Brain microvascular endothelial cell (primary cell): Measurements from ENCODE around the gene HOXA10.

Source experiments
- DNase-seq: peaks from one replicate; pipeline ENCODE4 v3.0.0-alpha.2; 2020
- H3K27ac ChIP-seq: fragments of 250-450 bp; sonication (Bioruptor Pico); 2 replicates; pipeline ENCODE4 v1.5.1; 2020; ENCODE audit warnings: mild to moderate bottlenecking, moderate library complexity
- H3K27me3 ChIP-seq: fragments of 250-450 bp; sonication (Bioruptor Pico); replicated peaks from 2 replicates; pipeline ENCODE4 v1.5.1; 2020; ENCODE audit warnings: mild to moderate bottlenecking
- H3K36me3 ChIP-seq: fragments of 250-450 bp; sonication (Bioruptor Pico); replicated peaks from 2 replicates; pipeline ENCODE4 v1.5.1; 2020; ENCODE audit warnings: mild to moderate bottlenecking
- H3K4me3 ChIP-seq: 2 replicates; pipeline ENCODE4 v1.5.1; 2011; ENCODE audit warnings: low read depth, mild to moderate bottlenecking, control low read depth, low read length, moderate library complexity
- in situ Hi-C: cut with HindIII; loops from 2 replicates; pipeline ENCODE4 v1.10.0; 2017; ENCODE audit warnings: low sequenced_read_pairs, low pct_ligation_motif_present
- TF ChIP-seq, protein P1 (sequence below): IDR thresholded peaks from 2 replicates; pipeline ENCODE4 v1.5.1; 2011; ENCODE audit warnings: low read depth, mild to moderate bottlenecking, moderate library complexity, low read length, control low read depth, inconsistent platforms; ENCODE audit errors: missing control alignments

HOXA10 gene

DNA sequence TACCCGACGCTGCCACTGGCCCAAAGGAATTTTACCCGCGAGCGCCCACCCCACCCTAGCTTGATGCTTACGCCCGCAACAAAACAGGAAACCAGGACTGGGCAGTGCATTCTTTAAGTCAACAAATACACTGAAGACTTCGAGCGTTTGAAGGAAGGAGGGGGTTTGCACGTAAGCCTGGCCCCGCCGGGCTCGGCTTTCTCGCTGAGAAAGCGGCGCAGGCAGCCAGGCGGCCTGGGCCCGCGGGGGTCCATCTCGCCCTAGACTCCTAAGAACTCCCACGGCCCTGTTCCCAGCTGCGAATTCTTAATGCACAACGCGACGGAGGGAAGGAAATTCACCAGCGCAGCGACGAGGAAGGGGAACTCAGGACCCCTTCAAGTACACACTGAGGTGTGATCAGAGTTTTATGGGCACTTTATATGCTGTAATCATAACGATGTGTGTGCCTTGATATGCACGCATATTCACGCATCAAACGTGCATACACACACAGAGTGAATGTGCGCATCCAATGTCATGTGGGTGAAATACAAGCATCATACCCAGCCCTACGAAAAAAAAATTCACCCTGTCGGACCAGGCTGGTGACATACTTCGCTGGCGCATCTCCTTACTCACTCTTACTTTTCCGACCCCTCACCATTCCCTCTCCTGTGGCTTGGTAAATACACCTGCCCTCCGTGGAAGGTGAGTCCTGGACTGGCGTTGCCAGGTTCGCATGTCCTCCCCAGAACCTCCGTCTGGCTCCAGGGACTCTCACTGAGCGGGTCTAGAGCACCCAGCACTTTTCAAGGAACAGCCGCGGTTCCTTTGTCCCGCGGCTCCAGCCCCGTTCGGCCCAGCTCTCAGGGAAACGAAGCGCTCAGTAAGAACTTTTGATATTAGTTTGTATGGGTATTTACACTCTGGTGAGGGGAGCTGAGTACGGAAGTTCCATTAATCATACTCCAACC, 31.5 kb upstream of the HOXA10 start:
- Histone ChIP-seq H3K36me3 (no peaks in the 10 kb centered on the region), H3K4me3 (no peak overlapping the region), H3K27ac (no peak overlapping the region), H3K27me3 (peaks cover 94% of the 10 kb centered on the region)
- DNase-seq: no peak
- TF ChIP-seq, protein P1, sequence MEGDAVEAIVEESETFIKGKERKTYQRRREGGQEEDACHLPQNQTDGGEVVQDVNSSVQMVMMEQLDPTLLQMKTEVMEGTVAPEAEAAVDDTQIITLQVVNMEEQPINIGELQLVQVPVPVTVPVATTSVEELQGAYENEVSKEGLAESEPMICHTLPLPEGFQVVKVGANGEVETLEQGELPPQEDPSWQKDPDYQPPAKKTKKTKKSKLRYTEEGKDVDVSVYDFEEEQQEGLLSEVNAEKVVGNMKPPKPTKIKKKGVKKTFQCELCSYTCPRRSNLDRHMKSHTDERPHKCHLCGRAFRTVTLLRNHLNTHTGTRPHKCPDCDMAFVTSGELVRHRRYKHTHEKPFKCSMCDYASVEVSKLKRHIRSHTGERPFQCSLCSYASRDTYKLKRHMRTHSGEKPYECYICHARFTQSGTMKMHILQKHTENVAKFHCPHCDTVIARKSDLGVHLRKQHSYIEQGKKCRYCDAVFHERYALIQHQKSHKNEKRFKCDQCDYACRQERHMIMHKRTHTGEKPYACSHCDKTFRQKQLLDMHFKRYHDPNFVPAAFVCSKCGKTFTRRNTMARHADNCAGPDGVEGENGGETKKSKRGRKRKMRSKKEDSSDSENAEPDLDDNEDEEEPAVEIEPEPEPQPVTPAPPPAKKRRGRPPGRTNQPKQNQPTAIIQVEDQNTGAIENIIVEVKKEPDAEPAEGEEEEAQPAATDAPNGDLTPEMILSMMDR: no peak
- in situ Hi-C loops: loop anchor here (25.0 kb wide), 1 partner anchor 382 kb away; no protein-coding TSS in a partner anchor

DNA sequence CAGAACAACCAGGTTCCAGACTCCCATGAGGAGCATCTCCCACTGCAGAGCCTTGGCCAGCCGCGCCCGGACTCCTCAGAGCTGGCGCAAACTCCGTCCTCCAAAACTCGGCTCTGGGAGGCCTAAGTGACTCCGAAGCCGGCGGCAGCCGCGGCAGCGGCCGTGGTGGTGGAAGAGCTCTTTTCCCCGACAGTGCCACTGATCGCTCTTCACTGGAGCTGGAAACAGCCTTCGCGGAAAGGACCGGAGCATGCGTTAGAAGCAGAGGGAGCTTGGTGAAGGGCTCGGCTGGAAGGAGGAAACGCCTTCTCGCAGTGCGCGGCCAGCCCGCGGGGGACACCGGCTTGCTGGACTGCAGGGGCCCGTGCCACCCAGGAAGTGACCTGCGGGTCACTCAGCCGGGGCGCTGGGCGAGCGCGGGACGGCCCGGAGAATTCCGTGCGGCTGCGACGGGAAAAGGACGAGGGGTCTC, 30.8 kb upstream of the HOXA10 start:
- H3K27me3 ChIP-seq: peaks cover 95% of the 10 kb centered on the region
- H3K27ac ChIP-seq: no peak overlapping the region
- H3K4me3 ChIP-seq: no peak overlapping the region
- no peaks in the 10 kb centered on the region for H3K36me3 ChIP-seq
- in situ Hi-C loops: loop anchor here (25.0 kb wide), 1 partner anchor 382 kb away; no protein-coding TSS in a partner anchor
- TF ChIP-seq, protein P1: no peak
- no peak for DNase-seq

DNA sequence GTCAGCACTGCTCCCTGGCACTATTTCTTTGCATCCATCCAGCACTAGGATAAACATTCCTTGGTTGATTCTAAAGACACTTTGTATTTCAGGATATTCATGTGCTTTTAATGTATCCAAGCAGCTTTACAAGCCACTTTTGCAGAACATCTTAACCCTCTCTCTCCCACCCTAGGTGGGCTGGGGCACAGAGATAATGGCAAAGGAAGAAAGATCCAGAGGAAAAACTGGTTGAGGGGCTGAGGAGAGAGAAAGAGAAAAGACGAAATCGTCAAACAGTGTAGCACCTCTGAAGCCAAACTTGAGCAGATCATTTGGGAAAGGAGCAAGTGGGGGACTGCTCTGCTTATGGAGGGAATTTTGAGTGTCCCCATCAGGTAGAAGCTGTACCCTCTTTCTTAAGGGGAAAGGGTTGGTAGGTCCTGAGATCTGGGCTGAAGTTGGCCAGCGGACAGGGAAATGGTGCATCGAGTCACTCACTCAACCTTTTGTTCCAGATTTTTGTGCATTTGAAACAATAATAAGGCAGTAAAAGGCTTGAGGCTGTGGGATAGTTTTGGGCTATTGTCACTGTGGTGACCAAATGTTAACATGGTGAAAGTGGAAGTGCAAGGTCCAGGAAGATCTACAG, 30.0 kb upstream of the HOXA10 start:
- TF ChIP-seq, protein P1: no peak
- no peak for DNase-seq
- H3K4me3 ChIP-seq: no peak overlapping the region
- H3K27me3 ChIP-seq: peaks cover 95% of the 10 kb centered on the region
- in situ Hi-C loops: loop anchor here (25.0 kb wide), 1 partner anchor 383 kb away; no protein-coding TSS in a partner anchor
- no peak overlapping the region for H3K27ac ChIP-seq
- no peaks in the 10 kb centered on the region for H3K36me3 ChIP-seq

DNA sequence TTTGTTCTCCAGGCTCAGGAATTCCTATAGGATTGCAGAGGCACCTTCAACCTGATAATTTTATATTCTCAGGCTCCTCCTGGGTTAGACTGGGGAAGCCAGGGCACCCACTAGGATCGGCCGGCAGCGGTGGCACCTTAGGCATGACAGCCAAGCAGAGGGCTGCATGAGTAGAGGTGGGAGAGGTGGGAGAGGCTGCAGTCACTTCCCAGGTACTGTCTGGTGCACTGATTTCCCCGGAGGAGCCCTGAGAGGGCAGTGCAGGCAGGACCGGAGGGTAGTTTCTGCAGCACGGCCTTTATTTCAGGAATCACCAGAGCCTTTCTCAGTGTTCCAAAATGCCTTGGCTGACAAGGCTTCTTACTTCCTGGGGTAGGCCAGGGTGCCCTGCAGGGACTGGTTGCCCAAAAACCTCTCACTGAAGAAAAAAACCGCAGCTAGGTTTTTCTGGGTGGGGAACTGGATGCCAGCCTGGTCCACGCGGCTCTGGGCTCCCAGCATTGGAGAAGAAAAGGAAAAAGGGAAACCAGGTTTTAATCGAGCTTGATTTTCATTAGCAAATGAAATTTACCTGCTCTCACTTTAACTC, 29.3 kb upstream of the HOXA10 start:
- in situ Hi-C loops: loop anchor here (25.0 kb wide), 1 partner anchor 384 kb away; no protein-coding TSS in a partner anchor
- no peak overlapping the region for H3K27ac ChIP-seq
- no peak for DNase-seq
- no peaks in the 10 kb centered on the region for H3K36me3 ChIP-seq
- H3K27me3 ChIP-seq: peaks cover 95% of the 10 kb centered on the region
- TF ChIP-seq, protein P1: no peak
- H3K4me3 ChIP-seq: no peak overlapping the region

DNA sequence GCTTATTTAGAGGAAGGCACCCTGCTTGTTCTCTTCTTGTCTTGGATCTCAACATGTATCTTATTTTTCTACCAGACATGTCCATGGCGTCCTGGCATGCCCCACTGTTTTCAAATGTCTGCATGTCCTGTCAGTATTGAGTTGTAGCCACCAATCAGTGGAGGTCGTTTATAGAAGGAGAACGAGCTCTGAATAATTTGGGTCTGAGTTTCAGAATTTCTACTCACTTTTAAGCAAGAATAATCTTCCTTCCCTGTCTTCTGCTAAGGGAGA, 28.7 kb upstream of the HOXA10 start:
- in situ Hi-C loops: loop anchor here (25.0 kb wide), 1 partner anchor 385 kb away; no protein-coding TSS in a partner anchor
- peaks cover 95% of the 10 kb centered on the region for H3K27me3 ChIP-seq
- no peak for DNase-seq
- TF ChIP-seq, protein P1: no peak
- H3K4me3 ChIP-seq: no peak overlapping the region
- no peaks in the 10 kb centered on the region for H3K36me3 ChIP-seq
- no peak overlapping the region for H3K27ac ChIP-seq
